Thyroid gland (tissue), 4 donors: Measurements from ENCODE around the gene TCF7L2.

Experiments
- CTCF ChIP-seq, 6 experiments: fragments of 200-600 bp in 3 of 6; fragments of 450-650 bp in 3 of 6; sonication (generic) in 3 of 6; IDR thresholded peaks; one replicate each; pipeline ENCODE4 v1.5.1; 2016 to 2019; ENCODE audit warnings: antibody characterized with exemption in 6 of 6, mild to moderate bottlenecking in 2 of 6, inconsistent platforms in 1 of 6, moderate library complexity in 1 of 6
- POLR2A ChIP-seq, 2 donors: fragments of 450-650 bp; IDR thresholded peaks; one replicate each; pipeline ENCODE4 v1.6.1; 2017; ENCODE audit warnings: antibody characterized with exemption in 2 of 2, mild to moderate bottlenecking in 2 of 2, moderate library complexity in 1 of 2

- TF ChIP-seq CTCF (IDR thresholded peaks at IDR 0.05) (no peak), POLR2A (IDR thresholded peaks at IDR 0.05) (no peak)
Observed at GRCh38 chr10:112917681-112918080, 32.4 kb upstream of the TCF7L2 start.
